ENCODE measurements around the gene DPY19L3. TPM values are rescaled to one million over a fixed set of nuclear protein-coding genes. Genes with fewer than 3 reads are reported as not detected.

DPY19L3 gene
- total RNA-seq, 2 donors from 2014 or later, result 53.0 to 66.5 TPM

DNA sequence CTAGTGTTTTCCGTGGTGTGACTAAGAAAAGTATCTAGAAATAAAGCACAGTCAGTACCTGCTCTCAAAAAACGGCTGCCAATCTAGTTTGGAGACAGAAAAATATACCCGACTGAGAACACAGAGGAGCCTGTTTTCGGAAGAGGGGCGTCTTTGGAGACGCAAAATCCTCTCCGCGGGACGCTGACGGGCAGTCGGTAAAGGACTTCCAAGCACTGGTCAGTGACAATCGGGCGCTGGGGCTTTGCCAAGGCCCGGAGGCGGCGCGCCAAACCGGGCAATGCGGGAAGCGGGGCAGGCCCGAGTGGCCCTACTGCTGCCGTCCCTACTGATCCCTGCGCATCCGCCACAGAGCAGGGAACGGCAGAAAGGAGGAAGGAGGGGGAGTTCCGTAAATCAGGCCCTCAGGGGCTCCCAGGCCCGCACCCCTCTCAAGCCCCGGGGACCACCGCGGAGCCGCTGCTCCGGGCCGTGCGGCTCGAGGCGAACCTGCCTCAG, 588 bp upstream of the DPY19L3 start:
- Histone ChIP-seq H3K27ac (peak overlapping the region; percentile 98 to 99), H3K27me3 (replicated peaks; ENCODE audit: insufficient read depth) (no peaks in the 10 kb centered on the region), H3K4me1 (replicated peaks) (peaks cover 5% of the 10 kb centered on the region), H3K4me3 (peak overlapping the region; percentile 99), H3K9me3 (no peaks in the 10 kb centered on the region), H3K36me3 (no peaks in the 10 kb centered on the region)
- peak; percentile 36 for DNase-seq (ENCODE audit: low spot score)
- WGBS, result 1% methylated on average over 21 of the region's 36 CpGs
- TF ChIP-seq POLR2AphosphoS5 (IDR thresholded peaks at IDR 0.05) (no peak), POLR2A (IDR thresholded peaks at IDR 0.05) (no peak)
- TF ChIP-seq, protein P1, sequence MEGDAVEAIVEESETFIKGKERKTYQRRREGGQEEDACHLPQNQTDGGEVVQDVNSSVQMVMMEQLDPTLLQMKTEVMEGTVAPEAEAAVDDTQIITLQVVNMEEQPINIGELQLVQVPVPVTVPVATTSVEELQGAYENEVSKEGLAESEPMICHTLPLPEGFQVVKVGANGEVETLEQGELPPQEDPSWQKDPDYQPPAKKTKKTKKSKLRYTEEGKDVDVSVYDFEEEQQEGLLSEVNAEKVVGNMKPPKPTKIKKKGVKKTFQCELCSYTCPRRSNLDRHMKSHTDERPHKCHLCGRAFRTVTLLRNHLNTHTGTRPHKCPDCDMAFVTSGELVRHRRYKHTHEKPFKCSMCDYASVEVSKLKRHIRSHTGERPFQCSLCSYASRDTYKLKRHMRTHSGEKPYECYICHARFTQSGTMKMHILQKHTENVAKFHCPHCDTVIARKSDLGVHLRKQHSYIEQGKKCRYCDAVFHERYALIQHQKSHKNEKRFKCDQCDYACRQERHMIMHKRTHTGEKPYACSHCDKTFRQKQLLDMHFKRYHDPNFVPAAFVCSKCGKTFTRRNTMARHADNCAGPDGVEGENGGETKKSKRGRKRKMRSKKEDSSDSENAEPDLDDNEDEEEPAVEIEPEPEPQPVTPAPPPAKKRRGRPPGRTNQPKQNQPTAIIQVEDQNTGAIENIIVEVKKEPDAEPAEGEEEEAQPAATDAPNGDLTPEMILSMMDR (IDR thresholded peaks at IDR 0.05), result no peak
- intact Hi-C loops (cut with DNase I), result loop anchor here (5.0 to 10.0 kb wide), 2 partner anchors 58 to 270 kb away; partner anchors contain the start of genes ANKRD27, RGS9BP and ZNF507

DNA sequence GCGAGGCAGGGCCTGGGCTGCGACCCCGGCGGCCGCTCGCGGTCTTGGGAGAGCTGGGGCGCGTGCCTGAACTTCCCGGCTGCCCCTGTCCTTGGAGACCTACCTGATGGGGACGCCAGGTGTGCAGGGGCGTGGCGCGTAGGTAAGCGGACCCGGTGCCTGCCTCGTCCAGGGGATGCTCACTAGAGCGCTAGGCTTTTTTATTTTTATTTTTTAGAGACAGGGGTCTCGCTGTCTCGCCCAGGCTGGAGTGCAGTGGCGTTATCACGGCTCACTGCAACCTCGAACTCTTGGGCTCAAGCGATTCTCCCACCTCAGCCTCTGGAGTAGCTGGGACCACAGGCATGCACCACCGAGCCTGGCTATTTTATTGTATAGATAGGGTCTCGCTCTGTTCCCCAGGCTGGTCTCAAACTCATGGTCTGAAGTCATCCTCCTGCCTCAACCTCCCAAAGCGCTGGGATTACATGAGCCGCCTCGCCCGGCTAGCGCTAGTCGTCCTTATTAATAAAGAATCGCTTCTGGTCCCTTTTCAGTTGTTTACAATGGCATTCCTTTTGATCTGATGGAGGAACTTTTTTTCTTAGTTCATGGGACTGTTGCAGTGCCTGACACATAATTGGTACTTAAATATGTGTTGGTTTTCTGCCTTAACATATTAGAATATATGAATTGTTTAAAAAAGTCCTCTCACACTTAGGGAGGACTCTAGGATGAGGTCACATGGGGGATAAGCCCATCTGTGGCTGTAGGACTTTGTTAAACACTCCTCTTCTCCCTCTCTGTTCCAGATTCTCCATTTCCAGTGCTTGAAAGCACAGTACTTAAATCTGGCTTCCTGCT, 812 bp downstream of the DPY19L3 start:
- intact Hi-C loops (cut with DNase I), result loop anchor here (5.0 to 10.0 kb wide), 2 partner anchors 59 to 268 kb away; partner anchors contain the start of genes ANKRD27, RGS9BP and ZNF507
- peak overlapping the region; percentile 98 to 99 for H3K27ac ChIP-seq
- H3K27me3 ChIP-seq (replicated peaks; ENCODE audit: insufficient read depth), result no peaks in the 10 kb centered on the region
- peaks cover 5% of the 10 kb centered on the region for H3K4me1 ChIP-seq (replicated peaks)
- 6% methylated on average over 33 of the region's 33 CpGs for WGBS
- peaks cover 0 to under 1% of the 10 kb centered on the region in 2 donors for H3K36me3 ChIP-seq
- DNase-seq (ENCODE audit: low spot score), result peak; percentile 55
- TF ChIP-seq POLR2AphosphoS5 (IDR thresholded peaks at IDR 0.05), result no peak
- no peak for TF ChIP-seq POLR2A (IDR thresholded peaks at IDR 0.05)
- TF ChIP-seq, protein P1 (IDR thresholded peaks at IDR 0.05), result peak in 1 of 4 experiments; percentile 3
- peak overlapping the region; percentile 99 for H3K4me3 ChIP-seq
- no peaks in the 10 kb centered on the region for H3K9me3 ChIP-seq

DNA sequence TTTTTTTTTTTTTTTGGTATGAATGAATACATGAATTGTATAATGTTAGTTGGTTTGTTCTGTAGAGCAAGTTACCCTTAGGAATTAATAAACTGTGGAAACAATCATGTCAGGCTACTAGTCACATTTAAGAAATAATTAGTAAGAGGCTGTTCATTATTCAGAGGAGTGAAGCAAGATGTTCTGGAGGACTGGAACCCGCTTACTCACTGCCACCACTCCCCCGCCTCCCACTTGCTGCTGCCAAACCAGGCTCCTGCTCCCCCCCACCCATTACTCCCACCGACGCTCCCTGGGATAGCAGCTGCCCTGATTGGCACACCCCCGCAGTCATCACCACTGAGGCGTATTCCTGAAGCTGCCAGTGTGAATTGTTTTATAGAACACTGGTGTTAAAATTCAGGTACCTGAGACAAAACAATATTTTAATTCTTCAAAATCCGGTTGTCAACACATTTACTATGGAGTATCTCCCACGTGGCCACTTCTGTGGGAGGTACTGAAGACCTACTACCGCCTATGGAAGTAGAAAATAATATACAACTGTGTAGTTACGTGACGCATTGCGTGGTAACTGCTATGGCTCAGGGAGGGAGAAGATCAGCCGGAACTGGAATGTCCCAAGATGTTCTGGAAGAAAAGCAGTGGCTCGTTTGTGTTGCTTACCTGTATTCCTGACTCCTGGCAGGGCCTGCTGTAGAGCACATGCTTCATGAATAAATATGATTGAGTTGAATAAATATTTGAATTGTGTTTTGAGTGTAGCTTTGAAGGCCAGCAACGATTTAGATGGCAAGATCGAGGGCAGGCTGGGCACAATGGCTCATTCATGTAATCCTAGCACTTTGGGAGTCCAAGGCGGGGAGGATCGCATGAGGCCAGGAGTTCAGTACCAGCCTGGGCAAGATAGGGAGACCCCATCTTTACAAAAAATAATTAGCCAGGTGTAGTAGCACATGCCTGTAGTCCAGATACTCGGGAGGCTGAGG, 1.7 kb downstream of the DPY19L3 start:
- peaks cover 0 to 5% of the 10 kb centered on the region in 2 donors for H3K36me3 ChIP-seq
- no peak overlapping the region for H3K4me3 ChIP-seq
- H3K27ac ChIP-seq, result peak overlapping the region; percentile 98 to 99
- H3K9me3 ChIP-seq, result no peaks in the 10 kb centered on the region
- no peaks in the 10 kb centered on the region for H3K27me3 ChIP-seq (replicated peaks; ENCODE audit: insufficient read depth)
- WGBS, result 68% methylated on average over 19 of the region's 19 CpGs
- no peak for TF ChIP-seq POLR2A (IDR thresholded peaks at IDR 0.05)
- TF ChIP-seq POLR2AphosphoS5 (IDR thresholded peaks at IDR 0.05), result peak; percentile 87
- peak; percentile 58 for DNase-seq (ENCODE audit: low spot score)
- intact Hi-C loops (cut with DNase I), result loop anchor here (5.0 to 10.0 kb wide), 2 partner anchors 60 to 268 kb away; partner anchors contain the start of genes ANKRD27, RGS9BP and ZNF507
- peaks cover 5% of the 10 kb centered on the region for H3K4me1 ChIP-seq (replicated peaks)

DNA sequence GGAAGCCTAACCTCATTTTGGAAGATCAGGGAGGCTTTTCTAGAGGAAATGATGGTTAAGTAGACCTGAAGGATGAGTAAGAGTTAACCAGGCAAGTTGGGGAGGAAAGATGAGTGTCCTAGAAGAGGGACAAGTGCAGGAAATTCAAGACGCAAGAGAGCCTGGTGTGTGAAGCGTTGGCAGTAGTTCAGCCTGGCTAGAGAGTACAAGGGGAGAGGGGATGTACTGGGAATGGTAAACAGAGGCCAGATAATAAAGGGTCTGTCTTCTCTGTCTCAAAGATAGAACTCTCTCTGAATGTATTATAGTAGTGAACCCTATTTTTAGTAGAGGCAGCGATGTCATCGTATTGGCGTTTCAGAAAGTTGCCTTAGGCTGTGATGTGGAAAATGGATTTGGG, 9.7 kb downstream of the DPY19L3 start:
- intact Hi-C loops (cut with DNase I), result no loop called here
- Histone ChIP-seq H3K27me3 (replicated peaks; ENCODE audit: insufficient read depth) (no peaks in the 10 kb centered on the region), H3K36me3 (peaks cover 0 to 5% of the 10 kb centered on the region in 2 donors), H3K4me3 (no peak overlapping the region), H3K9me3 (no peaks in the 10 kb centered on the region), H3K4me1 (replicated peaks) (no peaks in the 10 kb centered on the region), H3K27ac (no peak overlapping the region)
- TF ChIP-seq, protein P1 (IDR thresholded peaks at IDR 0.05), result no peak
- TF ChIP-seq POLR2A (IDR thresholded peaks at IDR 0.05), result no peak
- TF ChIP-seq POLR2AphosphoS5 (IDR thresholded peaks at IDR 0.05), result no peak
- WGBS, result 82% methylated on average over 5 of the region's 5 CpGs
- DNase-seq (ENCODE audit: low spot score), result no peak
